Large intestine (tissue), 3 donors: ENCODE data around the gene SHISA7. TPM values are rescaled to one million over a fixed set of nuclear protein-coding genes. Genes with fewer than 3 reads are reported as not detected.

Experiments
- DNase-seq, 2 donors: peaks; one replicate each; pipeline versions ENCODE4 v3.0.0 to v3.0.0-alpha.2; 2013
- H3K27ac ChIP-seq: one replicate; pipeline ENCODE4 v1.5.1; 2013; ENCODE audit warnings: low read length
- H3K27me3 ChIP-seq: 2 replicates; pipeline ENCODE4 v1.6.1; 2013; ENCODE audit warnings: low read length; ENCODE audit not compliant: control insufficient read depth, insufficient read depth
- H3K36me3 ChIP-seq: 2 replicates; pipeline ENCODE4 v1.6.1; 2013; ENCODE audit warnings: low read length; ENCODE audit not compliant: control insufficient read depth, insufficient read depth
- H3K4me1 ChIP-seq: one replicate; pipeline ENCODE4 v1.6.1; 2013; ENCODE audit warnings: low read length; ENCODE audit not compliant: control insufficient read depth, insufficient read depth
- H3K4me3 ChIP-seq: one replicate; pipeline ENCODE4 v1.5.1; 2013; ENCODE audit warnings: low read length
- H3K9me3 ChIP-seq: one replicate; pipeline ENCODE4 v1.6.1; 2013; ENCODE audit warnings: mild to moderate bottlenecking, low read depth, low read length, moderate library complexity; ENCODE audit not compliant: control insufficient read depth
- WGBS: methylation state at CpG from one replicate; pipeline ENCODE4 v1.1.5; 2013; ENCODE audit warnings: low lambda C conversion rate; ENCODE audit not compliant: insufficient coverage; 5-methylcytosine and 5-hydroxymethylcytosine counted together
- polyA plus RNA-seq: library from polyadenylated mRNA; unstranded; fragments of 120-200 nt; gene quantifications from one replicate; pipeline ENCODE4 v1.2.1, GENCODE V29; 2013

The SHISA7 gene
- polyA plus RNA-seq, 1 donor, result 1.1 TPM

- Histone ChIP-seq H3K4me1 (no peaks in the 10 kb centered on the region), H3K27ac (no peak overlapping the region), H3K4me3 (no peak overlapping the region), H3K9me3 (no peaks in the 10 kb centered on the region), H3K27me3 (no peaks in the 10 kb centered on the region), H3K36me3 (peaks cover 29% of the 10 kb centered on the region)
- WGBS, result 100% methylated on average over 2 of the region's 12 CpGs
- no peak for DNase-seq
Measured at GRCh38 chr19:55398200-55398925, 44.7 kb downstream of the SHISA7 start.

- WGBS, result no CpG with 5 or more reads among the region's 18 CpGs
- Histone ChIP-seq H3K4me1 (peaks cover 4% of the 10 kb centered on the region), H3K4me3 (no peak overlapping the region), H3K27ac (no peak overlapping the region), H3K36me3 (peaks cover 38% of the 10 kb centered on the region), H3K27me3 (no peaks in the 10 kb centered on the region), H3K9me3 (no peaks in the 10 kb centered on the region)
- DNase-seq, result no peak
Measured at GRCh38 chr19:55392820-55393761, 50.0 kb downstream of the SHISA7 start.

- no CpG with 5 or more reads among the region's 18 CpGs for WGBS
- no peak for DNase-seq
- peaks cover 49% of the 10 kb centered on the region for H3K36me3 ChIP-seq
- peaks cover 15% of the 10 kb centered on the region for H3K4me1 ChIP-seq
- no peak overlapping the region for H3K27ac ChIP-seq
- no peaks in the 10 kb centered on the region for H3K27me3 ChIP-seq
- no peak overlapping the region for H3K4me3 ChIP-seq
- no peaks in the 10 kb centered on the region for H3K9me3 ChIP-seq
Measured at GRCh38 chr19:55391702-55392615, 51.1 kb downstream of the SHISA7 start.

GRCh38 chr19:55391191-55391670, 51.9 kb downstream of the SHISA7 start:
- WGBS, result no CpG with 5 or more reads among the region's 12 CpGs
- H3K27me3 ChIP-seq, result no peaks in the 10 kb centered on the region
- peaks cover 16% of the 10 kb centered on the region for H3K4me1 ChIP-seq
- no peak for DNase-seq
- H3K27ac ChIP-seq, result no peak overlapping the region
- no peak overlapping the region for H3K4me3 ChIP-seq
- no peaks in the 10 kb centered on the region for H3K9me3 ChIP-seq
- peaks cover 49% of the 10 kb centered on the region for H3K36me3 ChIP-seq

GRCh38 chr19:55390461-55390880, 52.6 kb downstream of the SHISA7 start:
- no CpG with 5 or more reads among the region's 7 CpGs for WGBS
- DNase-seq, result no peak
- no peaks in the 10 kb centered on the region for H3K9me3 ChIP-seq
- H3K27me3 ChIP-seq, result no peaks in the 10 kb centered on the region
- no peak overlapping the region for H3K27ac ChIP-seq
- peaks cover 49% of the 10 kb centered on the region for H3K36me3 ChIP-seq
- no peak overlapping the region for H3K4me3 ChIP-seq
- H3K4me1 ChIP-seq, result peaks cover 16% of the 10 kb centered on the region

- peaks cover 20% of the 10 kb centered on the region for H3K4me1 ChIP-seq
- no peaks in the 10 kb centered on the region for H3K27me3 ChIP-seq
- no peaks in the 10 kb centered on the region for H3K9me3 ChIP-seq
- no peak for DNase-seq
- H3K27ac ChIP-seq, result no peak overlapping the region
- no CpG with 5 or more reads among the region's 21 CpGs for WGBS
- H3K36me3 ChIP-seq, result peaks cover 49% of the 10 kb centered on the region
- H3K4me3 ChIP-seq, result no peak overlapping the region
Measured at GRCh38 chr19:55389386-55390317, 53.4 kb downstream of the SHISA7 start.

GRCh38 chr19:55387736-55388497, 55.2 kb downstream of the SHISA7 start:
- Histone ChIP-seq H3K36me3 (peaks cover 49% of the 10 kb centered on the region), H3K4me3 (peak overlapping the region; percentile 90), H3K27ac (no peak overlapping the region)

GRCh38 chr19:55386493-55386971, 56.6 kb downstream of the SHISA7 start:
- Histone ChIP-seq H3K36me3 (peaks cover 44% of the 10 kb centered on the region), H3K4me3 (peak overlapping the region; percentile 90), H3K9me3 (no peaks in the 10 kb centered on the region), H3K27ac (peak overlapping the region; percentile 57), H3K27me3 (no peaks in the 10 kb centered on the region), H3K4me1 (peaks cover 30% of the 10 kb centered on the region)
- no CpG with 5 or more reads among the region's 33 CpGs for WGBS
- no peak for DNase-seq

More at GRCh38 chr19:55387736-55388497, 55.2 kb downstream of the SHISA7 start:
- no peak for DNase-seq
- WGBS, result no CpG with 5 or more reads among the region's 24 CpGs
- no peaks in the 10 kb centered on the region for H3K9me3 ChIP-seq
- peaks cover 30% of the 10 kb centered on the region for H3K4me1 ChIP-seq
- no peaks in the 10 kb centered on the region for H3K27me3 ChIP-seq
